HG03521 (cell line): ENCODE data around the gene PCNX1.
"Not testable (repeated sequence)": the region's sequence is repeated elsewhere in the genome, so short reads cannot be mapped to it uniquely, and the experiment has no call there.

Experiments used
- ATAC-seq: cut with Tn5 transposase; IDR thresholded peaks from one replicate; pipeline ENCODE4 v1.9.1; 2021; ENCODE audit warnings: mild to moderate bottlenecking, moderate library complexity; ENCODE audit not compliant: unreplicated experiment

Gene PCNX1

DNA sequence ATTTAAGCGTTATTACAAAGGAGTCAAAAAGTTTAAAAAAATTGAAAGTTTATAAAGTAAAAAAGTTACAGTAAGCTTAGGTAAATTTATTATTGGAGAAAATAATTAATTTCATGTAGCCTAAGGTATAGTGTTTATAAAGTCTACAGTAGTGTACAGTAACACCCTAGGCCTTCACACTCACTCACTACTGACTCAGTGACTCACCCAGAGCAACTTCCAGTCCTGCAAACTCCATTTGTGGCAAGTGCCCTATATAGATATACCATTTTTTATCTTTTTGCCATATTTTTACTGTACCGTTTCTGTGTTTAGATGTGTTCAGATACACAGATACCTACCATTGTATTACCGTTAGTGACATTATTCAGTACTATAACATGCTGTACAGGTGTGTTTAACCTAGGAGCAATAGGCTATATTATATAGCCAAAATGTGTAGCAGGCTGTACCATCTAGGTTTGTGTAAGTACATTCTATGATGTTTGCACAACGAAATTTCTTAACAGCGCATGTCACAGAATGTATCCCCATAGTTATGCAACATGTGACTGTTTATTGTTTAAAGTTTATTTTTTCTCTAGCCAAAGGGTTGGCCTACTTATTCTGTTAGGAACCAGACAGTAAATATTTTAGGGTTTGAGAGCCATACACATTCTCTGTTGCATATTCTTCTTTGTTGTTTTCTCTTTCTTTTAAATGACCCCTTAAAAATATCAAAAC, 155.5 kb downstream of the PCNX1 start:
- no peak for ATAC-seq

DNA sequence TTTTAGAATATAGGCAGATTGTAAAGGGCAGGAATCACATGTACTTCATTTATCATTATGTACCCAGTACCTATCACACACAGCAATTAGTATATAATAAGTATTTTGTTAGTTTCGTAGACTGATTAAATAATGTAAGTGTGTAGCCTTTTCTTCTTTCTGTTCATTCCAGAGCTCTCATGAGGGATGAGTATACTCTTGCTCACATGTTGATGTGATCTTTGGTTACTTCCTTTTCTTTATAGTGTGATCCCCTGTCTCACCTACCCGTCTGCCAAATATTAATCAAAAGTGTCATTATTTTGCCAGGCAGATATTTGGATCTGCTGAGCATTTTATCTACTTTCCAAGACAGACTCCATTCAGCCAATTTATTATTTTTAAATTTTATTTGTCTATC, 156.1 kb downstream of the PCNX1 start:
- no peak for ATAC-seq

GRCh38 chr14:71064747-71065146, 157.5 kb downstream of the PCNX1 start:
- ATAC-seq: not testable (repeated sequence)

DNA sequence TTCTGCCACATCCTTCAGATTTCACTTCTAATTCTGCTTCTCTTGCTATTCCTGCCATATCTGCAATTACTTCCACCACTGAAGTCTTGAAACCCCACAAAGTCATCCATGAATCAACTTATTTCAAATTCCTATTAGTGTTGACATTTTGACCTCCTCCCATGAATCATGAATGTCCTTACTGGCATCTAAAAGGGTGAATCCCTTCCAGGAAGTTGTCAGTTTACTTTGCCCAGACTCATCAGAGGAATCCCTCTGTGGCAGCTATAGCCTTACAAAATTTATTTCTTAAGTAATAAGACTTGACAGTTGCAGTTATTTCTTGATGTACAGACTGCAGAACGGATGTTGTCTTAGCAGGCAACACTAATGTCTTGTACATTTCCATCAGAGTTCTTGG, 162.9 kb downstream of the PCNX1 start:
- ATAC-seq: no peak

- no peak for ATAC-seq
These were observed 163.8 kb downstream of the PCNX1 start for GRCh38 chr14:71071042-71071441.

- no peak for ATAC-seq
These were observed 169.3 kb downstream of the PCNX1 start for GRCh38 chr14:71076462-71077092.

- ATAC-seq: no peak
These were observed 171.2 kb downstream of the PCNX1 start for GRCh38 chr14:71078500-71078899.

DNA sequence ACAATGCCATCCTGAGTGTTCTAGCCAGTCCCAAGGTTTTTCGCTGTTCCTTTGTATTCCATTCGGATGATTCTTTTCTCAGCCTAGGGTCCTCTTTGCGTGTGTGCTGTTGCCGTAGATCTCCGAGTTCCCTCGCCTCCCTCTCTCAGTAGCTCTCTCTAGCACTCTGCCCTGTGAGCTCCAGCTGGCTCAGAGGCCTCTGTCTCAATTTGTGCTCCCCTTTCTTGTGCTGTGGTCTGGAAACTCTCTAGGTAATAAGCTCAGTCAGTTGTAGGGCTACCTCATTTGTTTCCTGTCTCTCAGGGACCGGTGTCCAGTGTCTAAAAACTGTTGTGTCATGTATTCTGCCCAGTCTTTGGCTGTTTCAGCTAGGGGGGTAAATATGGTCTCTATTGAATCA, 179.3 kb downstream of the PCNX1 start:
- no peak for ATAC-seq

GRCh38 chr14:71089971-71090370, 182.7 kb downstream of the PCNX1 start:
- ATAC-seq: no peak

GRCh38 chr14:71094722-71095121, 187.5 kb downstream of the PCNX1 start:
- ATAC-seq: no peak

- ATAC-seq: no peak
These were observed 189.7 kb downstream of the PCNX1 start for GRCh38 chr14:71096947-71097346.

DNA sequence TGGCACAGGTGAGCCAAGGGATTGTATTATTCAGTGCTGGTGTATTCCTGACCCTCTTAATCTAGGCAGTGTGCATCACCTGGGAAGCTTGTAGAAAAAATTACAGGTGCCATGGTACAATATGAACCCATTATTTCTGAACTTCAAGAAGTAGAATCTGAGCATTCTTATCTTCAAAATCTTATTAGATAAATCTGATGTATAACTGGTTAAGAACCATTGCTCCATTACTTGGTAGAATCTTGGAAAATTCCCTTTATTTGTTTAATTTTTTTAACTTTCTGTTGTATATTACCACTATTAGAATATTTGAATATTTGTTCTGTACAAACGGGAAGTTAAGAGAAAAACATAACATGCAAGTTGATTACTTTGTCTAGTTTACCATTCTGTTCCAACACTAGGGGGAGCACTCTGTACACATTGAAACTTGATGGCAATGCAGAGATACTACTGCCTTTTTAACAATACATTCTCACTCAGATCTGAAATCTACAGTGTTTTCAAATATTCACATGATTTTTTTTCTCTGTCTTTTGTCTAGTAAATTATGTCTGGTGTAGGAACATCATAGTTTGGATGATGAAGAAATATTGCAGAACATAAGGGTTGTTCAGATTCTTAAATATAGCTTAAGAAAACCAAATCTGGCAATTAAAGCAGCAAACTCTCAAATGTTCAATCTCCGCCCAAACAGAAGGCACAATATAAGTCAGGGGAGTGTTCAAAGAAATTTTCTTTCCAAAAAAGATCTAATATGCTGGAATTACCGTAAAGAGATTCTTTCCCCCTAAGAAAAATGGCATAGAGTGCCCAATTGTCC, 196.6 kb downstream of the PCNX1 start:
- no peak for ATAC-seq

GRCh38 chr14:71105177-71105576, 197.9 kb downstream of the PCNX1 start:
- ATAC-seq: no peak

DNA sequence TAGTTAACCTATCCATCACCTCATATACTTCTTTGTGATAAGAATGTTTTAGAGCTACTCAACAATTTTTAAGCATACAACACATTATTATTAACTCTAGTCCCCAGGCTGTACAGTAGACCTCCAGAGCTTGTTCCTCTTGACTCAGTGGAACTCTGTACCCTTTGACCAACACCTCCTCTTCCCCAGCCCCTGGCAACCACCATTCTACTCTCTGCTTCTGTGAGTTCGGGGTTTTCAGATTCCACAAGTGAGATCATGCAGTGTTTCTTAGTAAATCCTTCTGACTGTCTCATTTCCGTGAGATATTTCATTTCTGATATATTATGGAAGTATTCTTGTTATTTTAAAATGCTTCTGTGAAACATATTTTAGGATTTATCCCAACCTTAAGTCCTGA, 200.7 kb downstream of the PCNX1 start:
- no peak for ATAC-seq

DNA sequence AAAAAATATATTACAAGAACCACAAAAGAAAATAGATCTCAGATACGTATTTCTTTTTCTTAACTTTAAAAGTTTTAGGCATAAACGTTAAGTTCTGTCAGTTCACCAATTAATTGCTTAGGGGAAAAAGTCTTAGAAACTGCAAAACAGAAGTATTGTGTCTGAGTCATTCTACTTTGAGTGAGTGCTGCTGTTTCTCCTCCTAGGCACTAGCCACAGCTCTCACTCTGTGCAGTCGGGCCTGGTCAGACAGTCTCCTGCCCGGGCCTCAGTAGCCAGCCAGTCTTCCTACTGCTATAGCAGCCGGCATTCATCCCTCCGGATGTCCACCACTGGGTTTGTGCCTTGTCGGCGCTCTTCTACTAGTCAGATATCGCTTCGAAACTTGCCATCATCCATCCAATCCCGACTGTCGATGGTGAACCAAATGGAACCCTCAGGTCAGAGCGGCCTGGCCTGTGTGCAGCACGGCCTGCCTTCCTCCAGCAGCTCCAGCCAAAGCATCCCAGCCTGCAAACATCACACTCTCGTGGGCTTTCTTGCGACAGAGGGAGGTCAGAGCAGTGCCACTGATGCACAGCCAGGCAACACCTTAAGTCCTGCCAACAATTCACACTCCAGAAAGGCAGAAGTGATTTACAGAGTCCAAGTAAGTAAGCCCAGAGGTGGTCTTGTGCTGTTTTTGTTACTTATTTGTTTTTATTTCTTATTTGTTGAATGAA, 201.3 kb downstream of the PCNX1 start:
- ATAC-seq: no peak

- ATAC-seq: no peak
These were observed 206.1 kb downstream of the PCNX1 start for GRCh38 chr14:71113376-71113775.

DNA sequence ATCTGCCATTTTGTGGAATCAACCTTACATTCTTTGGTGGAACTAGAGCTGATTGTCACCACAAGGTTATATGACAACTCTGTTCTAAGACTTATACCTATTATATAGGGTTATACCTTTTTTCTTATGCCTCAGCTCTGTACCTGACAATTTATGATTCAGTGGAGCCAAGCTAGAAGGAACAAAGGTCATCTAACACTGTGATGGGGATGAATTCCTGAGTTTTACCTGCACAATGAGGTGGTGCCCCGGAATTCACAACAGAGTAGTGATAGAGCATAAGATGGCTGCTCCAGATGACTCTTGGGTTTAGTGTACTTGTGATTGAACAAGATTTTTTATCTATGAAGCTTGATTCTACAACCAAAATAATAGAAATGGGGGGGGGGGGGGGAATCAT, 207.3 kb downstream of the PCNX1 start:
- ATAC-seq: no peak

- no peak for ATAC-seq
These were observed 208.0 kb downstream of the PCNX1 start for GRCh38 chr14:71115306-71115705.

DNA sequence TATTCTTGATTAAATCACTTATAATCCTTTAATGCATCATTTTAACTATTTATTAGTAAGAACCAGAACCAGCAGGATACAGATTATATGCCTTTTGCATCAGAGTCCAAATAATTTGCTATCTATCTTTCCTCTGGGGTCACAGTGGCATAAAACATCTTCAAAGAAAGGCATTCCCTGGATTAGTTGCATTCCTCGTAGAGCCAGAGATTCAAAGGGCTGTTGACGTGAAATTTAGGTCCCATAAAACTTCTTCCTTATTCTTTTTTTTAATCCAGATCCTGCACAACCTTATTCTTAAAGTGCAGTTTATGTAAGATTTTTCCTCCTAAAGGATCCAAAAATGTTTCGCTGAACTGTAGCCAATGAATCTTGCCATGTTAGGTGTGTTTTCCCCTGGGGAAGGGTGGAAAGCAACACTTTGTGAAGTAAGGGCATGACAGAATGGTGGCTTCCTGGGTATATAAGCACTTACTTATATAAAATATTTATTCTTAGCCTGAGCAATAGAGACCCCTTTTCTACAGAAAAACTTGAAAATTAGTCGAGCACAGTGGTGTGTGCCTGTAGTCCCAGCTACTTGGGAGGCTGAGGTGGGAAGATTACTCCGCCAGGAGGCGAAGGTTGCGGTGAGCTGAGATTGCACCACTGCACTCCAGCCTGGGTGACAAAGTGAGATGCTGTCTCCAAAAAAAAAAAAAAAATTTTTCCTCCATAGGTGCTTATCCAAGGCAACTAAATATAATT, 208.7 kb downstream of the PCNX1 start:
- no peak for ATAC-seq

DNA sequence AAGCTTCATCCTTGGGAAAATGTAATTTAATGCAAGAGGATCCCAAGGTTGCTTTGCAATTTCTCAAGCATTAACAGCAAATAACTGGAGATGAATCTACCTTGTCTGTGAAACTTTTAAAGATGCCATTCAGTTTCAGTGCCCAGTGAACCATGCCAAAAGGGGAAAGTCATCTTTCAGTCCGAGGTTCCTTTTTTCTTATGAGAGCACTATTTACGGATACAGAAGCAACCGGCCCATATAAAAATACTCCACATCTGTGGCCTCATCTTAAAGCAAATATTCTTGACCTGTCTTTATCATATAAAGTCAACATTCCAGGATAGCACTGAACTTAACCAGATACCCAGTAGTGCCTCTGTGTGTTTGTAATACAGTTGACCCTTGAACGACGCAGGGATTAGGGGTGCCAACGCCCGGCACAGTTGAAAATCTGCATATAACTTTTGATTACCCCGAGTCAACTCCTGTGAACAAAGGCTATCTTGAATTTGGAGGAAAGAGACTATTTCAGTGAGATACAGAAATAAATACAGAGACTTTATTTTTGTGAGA, 209.4 kb downstream of the PCNX1 start:
- no peak for ATAC-seq
